ENCODE data around the gene SERTAD1. TPM values are rescaled to one million over a fixed set of nuclear protein-coding genes. Genes with fewer than 3 reads are reported as not detected.
"Not testable (repeated sequence)": the region's sequence is repeated elsewhere in the genome, so short reads cannot be mapped to it uniquely, and the experiment has no call there.

Gene SERTAD1
- total RNA-seq, 2 experiments from 2014 or later: 7.3 to 7.9 TPM

GRCh38 chr19:40415768-40416167, 10.0 kb downstream of the SERTAD1 start:
- H3K4me3 Mint-ChIP-seq: no peak overlapping the region
- POLR2A ChIA-PET: interaction anchor here (2.4 to 3.1 kb wide), 2 partner anchors 10 to 12 kb away, joined by 8 to 12 read pairs; partner anchors contain the start of gene SERTAD1
- no peak for ATAC-seq (ENCODE audit: low read depth)

GRCh38 chr19:40414542-40415535, 11.0 kb downstream of the SERTAD1 start:
- DNase-seq: no peak
- no peak overlapping the region for H3K4me3 Mint-ChIP-seq
- peaks cover 2% of the 10 kb centered on the region for H3K27me3 Mint-ChIP-seq
- H3K9me3 Mint-ChIP-seq: no peaks in the 10 kb centered on the region
- ATAC-seq (ENCODE audit: low read depth): no peak
- POLR2A ChIA-PET: interaction anchor here (0.7 to 2.4 kb wide), 3 partner anchors 11 to 493 kb away, joined by 3 to 8 read pairs (median 3); partner anchors contain the start of gene SERTAD1
- H3K36me3 Mint-ChIP-seq: no peaks in the 10 kb centered on the region
- no peak overlapping the region for H3K27ac Mint-ChIP-seq
- H3K4me1 Mint-ChIP-seq: peaks cover 28% of the 10 kb centered on the region

More at GRCh38 chr19:40415768-40416167, 10.0 kb downstream of the SERTAD1 start:
- Mint-ChIP-seq H3K4me1 (peaks cover 30% of the 10 kb centered on the region), H3K27me3 (peaks cover 2% of the 10 kb centered on the region), H3K27ac (peak overlapping the region; percentile 71), H3K9me3 (no peaks in the 10 kb centered on the region), H3K36me3 (no peaks in the 10 kb centered on the region)
- DNase-seq: no peak

- POLR2A ChIA-PET: interaction anchor here (0.7 to 1.0 kb wide), 2 partner anchors 10 to 11 kb away, joined by 3 read pairs; no protein-coding TSS in a partner anchor
- peaks cover 26% of the 10 kb centered on the region for H3K4me1 Mint-ChIP-seq
- no peaks in the 10 kb centered on the region for H3K9me3 Mint-ChIP-seq
- peak; percentile 20 for ATAC-seq (ENCODE audit: low read depth)
- peaks cover 2% of the 10 kb centered on the region for H3K27me3 Mint-ChIP-seq
- no peak for DNase-seq
- no peak within 1 kb of the TSS for H3K4me3 Mint-ChIP-seq
- H3K27ac Mint-ChIP-seq: peak within 1 kb of the TSS; percentile 56
- H3K36me3 Mint-ChIP-seq: no peaks in the 10 kb centered on the region
Observed at GRCh38 chr19:40413291-40413845, 12.4 kb downstream of the SERTAD1 start, which contains the start of gene PRX. PRX (minus strand) TSS chr19:40413378; CDS start chr19:40407932, 5,446 bp downstream.

GRCh38 chr19:40412866-40413265, 12.9 kb downstream of the SERTAD1 start:
- H3K4me1 Mint-ChIP-seq: peaks cover 26% of the 10 kb centered on the region
- no peak overlapping the region for H3K27ac Mint-ChIP-seq
- H3K9me3 Mint-ChIP-seq: no peaks in the 10 kb centered on the region
- H3K27me3 Mint-ChIP-seq: no peaks in the 10 kb centered on the region
- ATAC-seq (ENCODE audit: low read depth) (no peak), DNase-seq (no peak)
- POLR2A ChIA-PET: interaction anchor here (0.9 to 1.0 kb wide), 2 partner anchors 8 to 9 kb away, joined by 3 to 5 read pairs; no protein-coding TSS in a partner anchor
- H3K4me3 Mint-ChIP-seq: no peak overlapping the region
- no peaks in the 10 kb centered on the region for H3K36me3 Mint-ChIP-seq

GRCh38 chr19:40411958-40412499, 13.8 kb downstream of the SERTAD1 start:
- no peaks in the 10 kb centered on the region for H3K9me3 Mint-ChIP-seq
- POLR2A ChIA-PET: interaction anchor here (0.9 to 1.8 kb wide), 3 partner anchors 8 to 14 kb away, joined by 3 to 5 read pairs (median 4); partner anchors contain the start of gene SERTAD1
- H3K4me1 Mint-ChIP-seq: peaks cover 18% of the 10 kb centered on the region
- ATAC-seq (ENCODE audit: low read depth) (no peak), DNase-seq (no peak)
- H3K27ac Mint-ChIP-seq: no peak overlapping the region
- H3K36me3 Mint-ChIP-seq: no peaks in the 10 kb centered on the region
- H3K4me3 Mint-ChIP-seq: no peak overlapping the region
- H3K27me3 Mint-ChIP-seq: no peaks in the 10 kb centered on the region

GRCh38 chr19:40411125-40411842, 14.5 kb downstream of the SERTAD1 start:
- Mint-ChIP-seq H3K27me3 (no peaks in the 10 kb centered on the region), H3K27ac (no peak overlapping the region), H3K36me3 (no peaks in the 10 kb centered on the region), H3K4me3 (no peak overlapping the region), H3K4me1 (peaks cover 14% of the 10 kb centered on the region), H3K9me3 (no peaks in the 10 kb centered on the region)
- POLR2A ChIA-PET: interaction anchor here (0.9 to 1.8 kb wide), 2 partner anchors 9 to 15 kb away, joined by 3 to 5 read pairs; partner anchors contain the start of gene SERTAD1
- DNase-seq: no peak
- no peak for ATAC-seq (ENCODE audit: low read depth)

- no peaks in the 10 kb centered on the region for H3K27me3 Mint-ChIP-seq
- ATAC-seq (ENCODE audit: low read depth): no peak
- POLR2A ChIA-PET: interaction anchor here (1.7 kb wide), 1 partner anchor 11 kb away, joined by 7 read pairs; no protein-coding TSS in a partner anchor
Observed at GRCh38 chr19:40410030-40410389, 15.8 kb downstream of the SERTAD1 start.

GRCh38 chr19:40408598-40408925, 17.2 kb downstream of the SERTAD1 start:
- H3K9me3 Mint-ChIP-seq; H3K36me3 Mint-ChIP-seq; H3K27ac Mint-ChIP-seq; DNase-seq; ATAC-seq (ENCODE audit: low read depth); H3K4me3 Mint-ChIP-seq; H3K27me3 Mint-ChIP-seq: not testable (repeated sequence)
- POLR2A ChIA-PET: interaction anchor here (1.6 kb wide), 1 partner anchor 12 kb away, joined by 5 read pairs; no protein-coding TSS in a partner anchor
- H3K4me1 Mint-ChIP-seq: peaks cover 12% of the 10 kb centered on the region

More at GRCh38 chr19:40410030-40410389, 15.8 kb downstream of the SERTAD1 start:
- H3K9me3 Mint-ChIP-seq: no peaks in the 10 kb centered on the region
- H3K27ac Mint-ChIP-seq: no peak overlapping the region
- no peak for DNase-seq
- peaks cover 10% of the 10 kb centered on the region for H3K4me1 Mint-ChIP-seq
- H3K36me3 Mint-ChIP-seq: no peaks in the 10 kb centered on the region
- H3K4me3 Mint-ChIP-seq: no peak overlapping the region

- H3K27ac Mint-ChIP-seq: no peak overlapping the region
- peaks cover 12% of the 10 kb centered on the region for H3K4me1 Mint-ChIP-seq
- no peaks in the 10 kb centered on the region for H3K36me3 Mint-ChIP-seq
- POLR2A ChIA-PET: interaction anchor here (1.6 kb wide), 1 partner anchor 12 kb away, joined by 5 read pairs; no protein-coding TSS in a partner anchor
- H3K4me3 Mint-ChIP-seq: no peak overlapping the region
- H3K27me3 Mint-ChIP-seq: no peaks in the 10 kb centered on the region
- ATAC-seq (ENCODE audit: low read depth): no peak
- no peak for DNase-seq
- H3K9me3 Mint-ChIP-seq: no peaks in the 10 kb centered on the region
Observed at GRCh38 chr19:40407714-40408597, 17.8 kb downstream of the SERTAD1 start.

- H3K4me3 Mint-ChIP-seq: peak overlapping the region; percentile 94
- peak; percentile 63 for ATAC-seq (ENCODE audit: low read depth)
- no peaks in the 10 kb centered on the region for H3K9me3 Mint-ChIP-seq
- H3K27me3 Mint-ChIP-seq: peaks cover 16% of the 10 kb centered on the region
- peak; percentile 89 for DNase-seq
- POLR2A ChIA-PET: interaction anchor here (0.6 to 2.7 kb wide), 11 partner anchors 9 to 55 kb away, joined by 3 to 21 read pairs (median 3); partner anchors contain the start of genes C19orf47, PLD3, PRX and SERTAD1
- H3K4me1 Mint-ChIP-seq: peaks cover 21% of the 10 kb centered on the region
- no peaks in the 10 kb centered on the region for H3K36me3 Mint-ChIP-seq
- H3K27ac Mint-ChIP-seq: peak overlapping the region; percentile 76
Observed at GRCh38 chr19:40403262-40403984, 22.4 kb downstream of the SERTAD1 start.

- Mint-ChIP-seq H3K9me3 (no peaks in the 10 kb centered on the region), H3K27ac (no peak overlapping the region), H3K4me1 (peaks cover 20% of the 10 kb centered on the region), H3K36me3 (no peaks in the 10 kb centered on the region), H3K4me3 (no peak overlapping the region), H3K27me3 (peaks cover 16% of the 10 kb centered on the region)
- DNase-seq: no peak
- no peak for ATAC-seq (ENCODE audit: low read depth)
- POLR2A ChIA-PET: no interaction called here
Observed at GRCh38 chr19:40400559-40400958, 25.2 kb downstream of the SERTAD1 start.

Measured in activated naive CD8-positive, alpha-beta T cell treated with anti-CD3 and anti-CD28 coated beads, Interleukin-2, amount 10 ng/mL, durations not matched to agents 7 days and 5 days (primary cell).